Endothelial cell (in vitro differentiated cells): ENCODE measurements around the gene CTNNA2. TPM values are rescaled to one million over a fixed set of nuclear protein-coding genes. Genes with fewer than 3 reads are reported as not detected.

ENCODE experiments used
- DNase-seq: peaks from one replicate; pipeline ENCODE4 v3.0.0; 2021; ENCODE audit warnings: low spot score
- H3K27ac Mint-ChIP-seq: one replicate; pipeline ENCODE4 v1.8.0; 2021; ENCODE audit warnings: mixed read lengths, inconsistent platforms; ENCODE audit not compliant: unreplicated experiment
- H3K27me3 Mint-ChIP-seq: one replicate; pipeline ENCODE4 v1.8.0; 2021; ENCODE audit warnings: mild to moderate bottlenecking, moderate library complexity, mixed read lengths, inconsistent platforms; ENCODE audit not compliant: unreplicated experiment
- H3K36me3 Mint-ChIP-seq: one replicate; pipeline ENCODE4 v1.8.0; 2021; ENCODE audit warnings: mild to moderate bottlenecking, low read depth, mixed read lengths, inconsistent platforms; ENCODE audit not compliant: unreplicated experiment
- H3K4me1 Mint-ChIP-seq: one replicate; pipeline ENCODE4 v1.8.0; 2021; ENCODE audit warnings: mild to moderate bottlenecking, mixed read lengths, inconsistent platforms; ENCODE audit not compliant: unreplicated experiment
- H3K4me3 Mint-ChIP-seq: one replicate; pipeline ENCODE4 v1.8.0; 2021; ENCODE audit warnings: mild to moderate bottlenecking, mixed read lengths, inconsistent platforms; ENCODE audit not compliant: unreplicated experiment
- H3K9me3 Mint-ChIP-seq: one replicate; pipeline ENCODE4 v1.8.0; 2021; ENCODE audit warnings: mixed read lengths, inconsistent platforms; ENCODE audit not compliant: unreplicated experiment
- CTCF ChIP-seq: fragments of 200-600 bp; sonication (generic); IDR thresholded peaks from one replicate; pipeline ENCODE4 v1.5.0; 2021; ENCODE audit warnings: antibody characterized with exemption; ENCODE audit not compliant: unreplicated experiment
- total RNA-seq: library from RNA; stranded (reverse); fragmentation: NEBNext Ultra II Directional; extraction: Animal tissue kit (Norgen Biotek cat#: 25700); gene quantifications from one replicate; pipeline ENCODE4 v1.2.1, GENCODE V29; 2021; ENCODE audit not compliant: unreplicated experiment

Gene CTNNA2
- total RNA-seq, 1 donor from 2014 or later: 4.7 TPM

GRCh38 chr2:79569048-79569447, 56.2 kb downstream of the CTNNA2 start:
- DNase-seq: no peak
- Mint-ChIP-seq H3K36me3 (no peaks in the 10 kb centered on the region), H3K4me1 (no peaks in the 10 kb centered on the region), H3K4me3 (no peak overlapping the region), H3K27me3 (no peaks in the 10 kb centered on the region), H3K9me3 (no peaks in the 10 kb centered on the region), H3K27ac (no peak overlapping the region)
- no peak for TF ChIP-seq CTCF

GRCh38 chr2:79573895-79574674, 61.2 kb downstream of the CTNNA2 start:
- Mint-ChIP-seq H3K4me1 (no peaks in the 10 kb centered on the region), H3K4me3 (no peak overlapping the region), H3K27me3 (no peaks in the 10 kb centered on the region), H3K36me3 (no peaks in the 10 kb centered on the region), H3K9me3 (no peaks in the 10 kb centered on the region), H3K27ac (no peak overlapping the region)
- no peak for TF ChIP-seq CTCF
- no peak for DNase-seq

GRCh38 chr2:79576451-79576850, 63.6 kb downstream of the CTNNA2 start:
- H3K27me3 Mint-ChIP-seq: no peaks in the 10 kb centered on the region
- no peak overlapping the region for H3K27ac Mint-ChIP-seq
- no peak overlapping the region for H3K4me3 Mint-ChIP-seq
- H3K36me3 Mint-ChIP-seq: no peaks in the 10 kb centered on the region
- no peaks in the 10 kb centered on the region for H3K9me3 Mint-ChIP-seq
- no peaks in the 10 kb centered on the region for H3K4me1 Mint-ChIP-seq
- DNase-seq: no peak
- TF ChIP-seq CTCF: no peak

GRCh38 chr2:79578952-79579351, 66.1 kb downstream of the CTNNA2 start:
- H3K4me1 Mint-ChIP-seq: no peaks in the 10 kb centered on the region
- no peak overlapping the region for H3K4me3 Mint-ChIP-seq
- TF ChIP-seq CTCF: no peak
- H3K27me3 Mint-ChIP-seq: no peaks in the 10 kb centered on the region
- no peaks in the 10 kb centered on the region for H3K9me3 Mint-ChIP-seq
- DNase-seq: no peak
- H3K27ac Mint-ChIP-seq: no peak overlapping the region
- no peaks in the 10 kb centered on the region for H3K36me3 Mint-ChIP-seq

- Mint-ChIP-seq H3K4me3 (no peak overlapping the region), H3K27me3 (no peaks in the 10 kb centered on the region), H3K36me3 (no peaks in the 10 kb centered on the region), H3K9me3 (no peaks in the 10 kb centered on the region), H3K4me1 (no peaks in the 10 kb centered on the region), H3K27ac (no peak overlapping the region)
- DNase-seq: no peak
- no peak for TF ChIP-seq CTCF
Observed at GRCh38 chr2:79580175-79580574, 67.3 kb downstream of the CTNNA2 start.
